K562 (cell line): ENCODE results near the gene PRICKLE4. TPM values are rescaled to one million over a fixed set of nuclear protein-coding genes. Genes with fewer than 3 reads are reported as not detected.

Experiments
- DIDO1 ChIP-seq: fragments of 450-650 bp; IDR thresholded peaks from 2 replicates; pipeline ENCODE4 v1.6.1; 2016; ENCODE audit warnings: low read depth, missing biosample characterization, missing genetic modification characterization
- ETS1 ChIP-seq: conservative IDR thresholded peaks from 2 replicates; pipeline ENCODE4 v1.6.1; 2011; ENCODE audit warnings: low read depth, mild to moderate bottlenecking, low read length; ENCODE audit not compliant: control insufficient read depth
- HMG20B ChIP-seq: fragments of 250-450 bp; sonication (Bioruptor Pico); IDR thresholded peaks from 2 replicates; pipeline ENCODE4 v1.5.0; 2021; ENCODE audit warnings: mild to moderate bottlenecking
- KLF13 ChIP-seq: fragments of 450-650 bp; IDR thresholded peaks from 2 replicates; pipeline ENCODE4 v1.6.1; 2016; ENCODE audit warnings: missing genetic modification characterization, low read depth, mild to moderate bottlenecking, missing compliant biosample characterization, moderate library complexity, borderline replicate concordance
- KLF6 ChIP-seq: fragments of 250-450 bp; sonication (Bioruptor Pico); IDR thresholded peaks from 2 replicates; pipeline ENCODE4 v1.4.0; 2020; ENCODE audit warnings: mild to moderate bottlenecking, moderate library complexity, borderline replicate concordance
- NEUROD1 ChIP-seq: fragments of 150-350 bp; IDR thresholded peaks from 2 replicates; pipeline ENCODE4 v1.6.1; 2014; ENCODE audit warnings: borderline replicate concordance, low read length, low read depth; ENCODE audit not compliant: partially characterized antibody
- NR2C2 ChIP-seq, 2 experiments: fragments of 200-800 bp in 1 of 2; sonication (Bioruptor generic) in 1 of 2; sonication (generic) in 1 of 2; formaldehyde crosslinking in 1 of 2; IDR thresholded peaks; 2 replicates each; pipeline versions ENCODE4 v1.6.1 to v1.8.0; 2016 to 2022; ENCODE audit warnings: mild to moderate bottlenecking in 1 of 2, missing compliant biosample characterization in 1 of 2, missing genetic modification characterization in 1 of 2, missing genetic modification reagents in 1 of 2
- SIX5 ChIP-seq, 2 experiments: IDR thresholded peaks; 2 replicates each; pipeline ENCODE4 v1.6.1; 2011; ENCODE audit warnings: low read length in 2 of 2, borderline replicate concordance in 1 of 2, low read depth in 1 of 2, mild to moderate bottlenecking in 1 of 2, moderate library complexity in 1 of 2; ENCODE audit not compliant: insufficient read depth in 1 of 2
- SMARCA4 ChIP-seq: fragments of 450-650 bp; IDR thresholded peaks from 2 replicates; pipeline ENCODE4 v1.6.1; 2016
- ZBTB2 ChIP-seq: fragments of 450-650 bp; IDR thresholded peaks from 2 replicates; pipeline ENCODE4 v1.6.1; 2016; ENCODE audit warnings: antibody characterized with exemption
- polyA plus RNA-seq, 8 experiments: library from polyadenylated mRNA; depleted of rRNA in 4 of 8; stranded (reverse) in 5 of 8; unstranded in 3 of 8; fragments of >200 nt; fragmentation: Nextera tagmentation in 2 of 8; fragmentation: Illumina TruSeq in 1 of 8; extraction: Ambion mirVana in 2 of 8; extraction: Trizol in 1 of 8; gene quantifications; 2 replicates each; pipeline versions ENCODE4 v1.2.1 to v1.2.3, GENCODE V29; 2011 to 2014; ENCODE audit warnings: inconsistent platforms in 1 of 8, missing spikeins in 1 of 8
- total RNA-seq, 7 experiments: library from RNA; depleted of rRNA in 6 of 7; stranded (reverse); fragments of >200 nt in 6 of 7; fragmentation: Illumina TruSeq in 2 of 7; extraction: Trizol in 2 of 7; gene quantifications; 2 replicates each; pipeline versions ENCODE4 v1.2.1 to v1.2.3, GENCODE V29; 2011 to 2021; ENCODE audit warnings: low replicate concordance in 1 of 7
- TF ChIP-seq, protein P1 (sequence below), 2 experiments: fragments of 450-650 bp; formaldehyde crosslinking in 1 of 2; IDR thresholded peaks; 2 replicates each; pipeline versions ENCODE4 v1.4.0 to v1.6.1; 2014 to 2020; ENCODE audit warnings: mild to moderate bottlenecking in 2 of 2, borderline replicate concordance in 1 of 2, low read depth in 1 of 2

PRICKLE4 gene
- total and polyA plus RNA-seq, 9 of the 15 experiments (the other 6 are each of a cell fraction or from before 2014, with no cell fraction given), result 0.20 to 0.32 (median 0.27) TPM; not detected in 6

DNA sequence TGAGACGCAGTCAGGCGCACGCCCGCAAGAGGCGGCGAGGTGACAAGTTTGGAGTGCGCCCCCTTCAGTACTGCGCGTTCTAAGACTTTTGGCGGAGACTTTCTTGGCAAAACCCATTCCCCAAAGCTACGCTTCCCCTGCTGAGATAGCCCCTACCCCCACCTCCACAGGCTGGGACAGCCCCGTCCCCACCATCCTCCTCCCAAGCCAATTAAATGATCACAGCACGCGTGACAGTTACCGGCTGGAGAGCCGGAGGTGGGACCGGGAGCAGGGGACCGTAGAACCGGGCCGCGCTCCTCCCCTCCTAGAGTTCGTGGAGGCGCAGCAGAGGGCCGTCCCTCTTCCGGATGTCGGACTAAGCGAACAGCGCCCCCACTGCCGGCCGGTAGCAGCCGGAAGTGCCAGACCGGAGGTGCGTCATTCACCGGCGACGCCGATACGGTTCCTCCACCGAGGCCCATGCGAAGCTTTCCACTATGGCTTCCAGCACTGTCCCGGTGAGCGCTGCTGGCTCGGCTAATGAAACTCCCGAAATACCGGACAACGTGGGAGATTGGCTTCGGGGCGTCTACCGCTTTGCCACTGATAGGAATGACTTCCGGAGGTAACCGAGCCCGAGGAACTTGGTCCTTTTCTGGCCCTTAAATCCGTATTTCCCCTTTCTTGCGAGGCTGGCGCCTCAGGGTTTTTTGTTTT, 6.8 kb downstream of the PRICKLE4 start, which contains the start of gene TOMM6 (continued):
- TF ChIP-seq NR2C2 (CRISPR knock-in tag; IDR thresholded peaks at IDR 0.05) (peak; percentile 86), NR2C2 (tag; IDR thresholded peaks at IDR 0.05) (peak; percentile 86), KLF13 (no peak; the same call in 1 of the 2 replicates), HMG20B (CRISPR knock-in tag) (no peak), KLF6 (CRISPR knock-in tag) (0 out of 2 replicates have a peak, but pooled peaks have one; percentile 3), NEUROD1 (peak; percentile 73), DIDO1 (peak; percentile 88), SMARCA4 (peak; percentile 54; the same call in 1 of the 2 replicates), ETS1 (peak; percentile 87), SIX5 (IDR thresholded peaks at IDR 0.05; ENCODE audit: borderline replicate concordance in 1 of 2, insufficient read depth in 1 of 2, low read depth in 1 of 2, low read length in 2 of 2) (peak; percentile 39 to 50; a peak in 2 of 4 replicates), ZBTB2 (peak; percentile 88; the same call in 1 of the 2 replicates)
- TF ChIP-seq, protein P1, sequence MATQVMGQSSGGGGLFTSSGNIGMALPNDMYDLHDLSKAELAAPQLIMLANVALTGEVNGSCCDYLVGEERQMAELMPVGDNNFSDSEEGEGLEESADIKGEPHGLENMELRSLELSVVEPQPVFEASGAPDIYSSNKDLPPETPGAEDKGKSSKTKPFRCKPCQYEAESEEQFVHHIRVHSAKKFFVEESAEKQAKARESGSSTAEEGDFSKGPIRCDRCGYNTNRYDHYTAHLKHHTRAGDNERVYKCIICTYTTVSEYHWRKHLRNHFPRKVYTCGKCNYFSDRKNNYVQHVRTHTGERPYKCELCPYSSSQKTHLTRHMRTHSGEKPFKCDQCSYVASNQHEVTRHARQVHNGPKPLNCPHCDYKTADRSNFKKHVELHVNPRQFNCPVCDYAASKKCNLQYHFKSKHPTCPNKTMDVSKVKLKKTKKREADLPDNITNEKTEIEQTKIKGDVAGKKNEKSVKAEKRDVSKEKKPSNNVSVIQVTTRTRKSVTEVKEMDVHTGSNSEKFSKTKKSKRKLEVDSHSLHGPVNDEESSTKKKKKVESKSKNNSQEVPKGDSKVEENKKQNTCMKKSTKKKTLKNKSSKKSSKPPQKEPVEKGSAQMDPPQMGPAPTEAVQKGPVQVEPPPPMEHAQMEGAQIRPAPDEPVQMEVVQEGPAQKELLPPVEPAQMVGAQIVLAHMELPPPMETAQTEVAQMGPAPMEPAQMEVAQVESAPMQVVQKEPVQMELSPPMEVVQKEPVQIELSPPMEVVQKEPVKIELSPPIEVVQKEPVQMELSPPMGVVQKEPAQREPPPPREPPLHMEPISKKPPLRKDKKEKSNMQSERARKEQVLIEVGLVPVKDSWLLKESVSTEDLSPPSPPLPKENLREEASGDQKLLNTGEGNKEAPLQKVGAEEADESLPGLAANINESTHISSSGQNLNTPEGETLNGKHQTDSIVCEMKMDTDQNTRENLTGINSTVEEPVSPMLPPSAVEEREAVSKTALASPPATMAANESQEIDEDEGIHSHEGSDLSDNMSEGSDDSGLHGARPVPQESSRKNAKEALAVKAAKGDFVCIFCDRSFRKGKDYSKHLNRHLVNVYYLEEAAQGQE (IDR thresholded peaks at IDR 0.05; ENCODE audit: borderline replicate concordance), result no peak; the same call in 1 of the 2 replicates
- TF ChIP-seq, protein P1 (CRISPR knock-in tag; IDR thresholded peaks at IDR 0.05; ENCODE audit: low read depth), result peak; percentile 38; the same call in 1 of the 2 replicates
